Colon (tissue), 2 donors: Measurements from ENCODE around the gene ANKMY1.

Experiments
- FAIRE-seq: peaks from 2 replicates; lab custom pipeline; 2012; peaks lifted over from hg19 to GRCh38; lab: Jason Lieb, UNC
- donor health status: control.
- donor health status: control.

ANKMY1 gene

GRCh38 chr2:240447331-240447730 lies 110.5 kb downstream of the ANKMY1 start:
- FAIRE-seq: no peak

- FAIRE-seq: no peak
Measured at GRCh38 chr2:240446664-240447175, 111.1 kb downstream of the ANKMY1 start.

GRCh38 chr2:240445961-240446663 lies 111.7 kb downstream of the ANKMY1 start:
- no peak for FAIRE-seq

GRCh38 chr2:240444464-240444863 lies 113.3 kb downstream of the ANKMY1 start:
- no peak for FAIRE-seq

GRCh38 chr2:240443891-240444301 lies 113.9 kb downstream of the ANKMY1 start:
- no peak for FAIRE-seq

- FAIRE-seq: no peak
Measured at GRCh38 chr2:240442891-240443715, 114.7 kb downstream of the ANKMY1 start.

- FAIRE-seq: no peak
Measured at GRCh38 chr2:240441993-240442411, 115.8 kb downstream of the ANKMY1 start.

GRCh38 chr2:240441326-240441992 lies 116.3 kb downstream of the ANKMY1 start:
- FAIRE-seq: no peak

GRCh38 chr2:240440704-240441320 lies 117.0 kb downstream of the ANKMY1 start:
- FAIRE-seq: no peak

- FAIRE-seq: no peak
Measured at GRCh38 chr2:240440251-240440650, 117.5 kb downstream of the ANKMY1 start.

GRCh38 chr2:240439698-240440151 lies 118.1 kb downstream of the ANKMY1 start:
- no peak for FAIRE-seq

GRCh38 chr2:240438810-240439697 lies 118.7 kb downstream of the ANKMY1 start:
- FAIRE-seq: no peak

- FAIRE-seq: no peak
Measured at GRCh38 chr2:240437861-240438809, 119.7 kb downstream of the ANKMY1 start.

GRCh38 chr2:240437551-240437860 lies 120.3 kb downstream of the ANKMY1 start:
- FAIRE-seq: no peak

- FAIRE-seq: no peak
Measured at GRCh38 chr2:240436683-240437550, 120.9 kb downstream of the ANKMY1 start.

GRCh38 chr2:240435948-240436682 lies 121.7 kb downstream of the ANKMY1 start:
- no peak for FAIRE-seq

- no peak for FAIRE-seq
Measured at GRCh38 chr2:240435457-240435947, 122.3 kb downstream of the ANKMY1 start, which contains the start of gene GPC1. Gene GPC1 (plus strand): TSS chr2:240435663. CDS start chr2:240435919, 256 bp downstream.
